Putamen (tissue), 1 donor: ENCODE data around the gene GLYAT.

Source experiments
- DNase-seq: peaks from one replicate; pipeline ENCODE4 v3.0.0-alpha.2; 2016; ENCODE audit warnings: low spot score

Gene GLYAT

DNA sequence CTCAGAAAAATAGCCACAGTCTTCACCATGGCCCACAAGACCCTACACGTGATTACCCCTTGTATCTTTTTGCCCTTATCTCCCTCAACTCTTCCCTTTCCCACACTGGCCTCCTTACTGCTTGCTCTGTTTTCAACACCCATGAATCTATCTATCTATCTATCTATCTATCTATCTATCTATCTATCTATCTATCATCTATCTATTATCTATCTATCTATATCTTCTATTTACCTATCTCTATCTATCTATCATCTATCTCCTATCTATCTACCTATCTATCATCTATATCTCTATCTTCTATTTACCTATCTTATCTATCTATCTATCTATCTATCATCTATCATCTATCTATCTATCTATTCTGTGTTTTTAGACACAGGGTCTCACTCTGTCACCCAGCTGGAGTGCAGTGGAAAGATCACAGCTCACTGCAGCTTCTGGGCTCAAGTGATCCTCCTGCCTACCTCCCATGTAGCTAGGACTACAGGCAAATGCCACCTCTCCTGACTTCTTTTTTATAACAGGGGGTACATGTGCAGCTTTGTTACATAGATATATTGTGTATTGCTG lies 55.1 kb downstream of the GLYAT start:
- no peak for DNase-seq

DNA sequence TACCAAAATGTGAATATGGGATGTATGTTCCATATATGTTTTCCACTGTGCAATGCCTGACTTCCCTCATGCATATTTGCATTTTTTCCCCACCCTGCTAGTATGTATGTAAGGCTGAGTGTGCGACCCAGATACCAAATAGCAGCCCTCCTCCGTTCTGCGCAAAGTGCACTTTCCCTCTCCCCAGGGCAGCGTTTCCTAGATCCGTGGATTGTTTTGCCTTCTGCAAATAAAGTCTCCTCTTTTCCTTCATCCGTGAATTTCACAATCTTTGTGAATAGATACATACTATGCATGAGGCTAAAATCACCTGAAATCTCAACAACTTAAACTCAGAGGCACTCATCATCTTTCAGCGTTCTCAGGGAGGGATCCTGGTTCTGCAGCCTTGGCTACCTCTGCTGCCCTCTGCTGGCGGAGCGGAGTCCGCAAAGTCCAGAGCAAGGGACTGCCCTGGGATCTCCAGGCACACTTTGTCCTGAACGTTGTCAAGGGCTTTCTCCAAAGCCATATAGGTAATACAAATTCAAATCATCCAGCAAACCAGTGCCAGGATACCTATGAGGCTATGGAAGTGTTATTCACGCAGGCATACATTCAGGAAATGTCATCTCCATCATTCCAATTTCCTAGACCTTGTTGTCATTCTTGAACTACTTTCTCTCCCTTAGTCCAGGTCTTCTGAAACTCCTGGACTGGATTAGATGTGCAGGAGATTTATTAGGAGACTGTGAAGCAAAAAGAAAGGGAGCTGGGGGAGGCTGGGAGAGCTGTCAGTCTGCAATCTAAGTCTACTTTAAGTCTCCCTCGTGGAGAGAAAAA lies 56.2 kb downstream of the GLYAT start:
- DNase-seq: peak; percentile 47

DNA sequence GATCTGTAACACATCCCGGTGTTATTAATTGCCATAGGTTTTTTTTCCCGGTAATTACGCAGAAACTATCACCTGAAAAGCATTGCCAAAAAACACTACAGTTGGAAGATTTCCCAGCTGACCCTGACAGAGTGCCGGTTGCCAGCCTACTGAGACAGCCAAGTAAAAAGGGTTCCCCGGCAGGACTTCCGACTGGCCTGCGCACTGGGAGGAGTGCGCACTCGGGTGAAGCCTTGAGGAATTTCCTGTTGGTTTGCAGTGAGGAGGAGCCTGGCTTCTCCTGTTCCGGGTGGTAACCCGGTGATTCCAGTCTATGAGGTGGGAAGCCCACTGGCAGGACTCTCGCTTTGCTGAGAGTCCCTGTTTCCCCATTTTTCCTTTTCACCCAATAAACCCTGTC lies 57.1 kb downstream of the GLYAT start:
- no peak for DNase-seq

DNA sequence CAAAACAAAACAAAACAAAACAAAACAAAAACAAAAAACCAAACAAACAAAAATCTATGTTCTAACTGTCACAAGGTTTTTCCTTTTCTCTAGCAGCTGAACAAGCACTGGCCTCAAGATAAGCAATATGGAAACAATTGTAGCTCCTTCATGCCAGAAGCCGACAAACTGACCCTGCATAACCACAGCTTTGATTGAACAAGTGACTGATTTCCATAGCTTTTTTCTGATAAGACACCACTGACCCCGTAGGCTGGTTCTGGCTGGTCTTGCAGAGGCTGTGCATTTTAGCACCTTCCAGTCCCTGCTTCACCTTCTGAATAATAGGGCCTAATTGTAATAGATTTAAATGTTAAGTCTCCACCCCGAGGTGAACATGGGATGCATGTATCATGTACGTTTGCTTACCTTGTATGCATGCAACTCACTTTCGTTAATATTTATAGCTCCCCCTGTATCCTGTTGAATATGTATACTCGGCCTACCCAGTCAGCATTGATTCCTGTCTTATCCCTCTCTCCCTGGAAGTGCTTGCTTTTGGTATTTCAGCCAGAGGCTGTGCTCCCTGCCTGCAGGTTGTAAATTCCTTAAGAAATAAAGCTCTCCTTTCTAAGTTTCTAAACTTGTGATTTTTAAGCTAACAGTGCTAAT lies 59.6 kb downstream of the GLYAT start:
- DNase-seq: no peak

DNA sequence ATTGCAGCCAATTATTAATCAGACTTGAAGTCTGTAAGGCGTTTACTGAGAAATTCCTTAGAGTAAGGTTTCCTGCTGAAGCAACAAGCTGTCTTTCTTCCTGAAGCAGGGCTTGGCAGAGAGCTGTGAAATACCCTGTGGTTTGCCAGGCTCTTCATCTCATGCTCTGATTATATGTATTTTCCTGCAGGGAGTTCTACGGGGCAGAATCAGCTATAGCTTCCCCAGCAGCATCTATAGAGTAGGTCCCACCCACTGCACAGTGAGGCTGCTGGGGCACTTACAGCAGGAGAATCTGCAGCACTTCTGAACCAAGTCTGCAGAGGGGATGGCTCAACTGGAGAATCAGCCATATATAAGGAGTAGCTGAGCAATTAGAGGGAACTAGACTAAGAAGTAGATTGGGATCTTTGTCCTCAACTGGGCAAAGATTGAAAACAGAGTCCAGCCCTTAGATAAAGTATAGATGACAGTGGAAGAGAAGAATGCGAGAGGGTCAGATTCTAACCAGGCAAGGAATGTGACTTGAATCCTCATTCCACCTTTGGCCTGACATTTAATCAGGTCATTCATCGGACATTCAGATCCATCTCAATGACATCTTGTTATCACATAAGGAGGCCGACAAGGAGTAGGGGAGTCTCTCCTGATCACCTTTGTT lies 71.7 kb downstream of the GLYAT start:
- DNase-seq: no peak

DNA sequence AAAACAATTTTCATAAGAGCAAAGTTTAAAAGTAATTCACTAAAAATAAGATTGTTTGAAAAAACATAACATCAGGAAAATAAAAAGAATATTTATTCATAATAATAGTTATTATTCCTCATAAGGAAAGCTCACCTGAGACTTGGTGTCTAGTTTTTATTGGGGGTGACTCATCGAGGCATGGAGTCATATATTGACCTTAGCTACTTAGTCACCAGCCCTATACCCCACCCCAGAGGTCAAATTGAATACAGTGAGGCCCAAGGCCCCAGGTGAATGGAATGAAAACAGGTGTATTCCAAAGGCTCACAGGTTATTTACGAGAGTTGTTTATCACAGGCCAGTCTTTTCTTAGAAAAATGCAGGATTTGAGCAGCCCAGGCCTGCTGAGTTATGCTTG lies 72.3 kb downstream of the GLYAT start:
- DNase-seq: no peak
